ENCODE data around the gene RGMB.

GRCh38 chr5:98796197-98796972 is 22.9 kb downstream of the RGMB start:
- TF ChIP-seq CTCF (conservative IDR thresholded peaks at IDR 0.05 in 1 of 2, IDR thresholded peaks at IDR 0.05 in 1 of 2; ENCODE audit: low read depth in 1 of 2, low read length in 2 of 2) = peak; percentile 69 to 84
- TF ChIP-seq EZH2 (IDR thresholded peaks at IDR 0.05; ENCODE audit: low read length, missing control alignments) = no peak

Data from fibroblast of lung (primary cell).